Pons (tissue), 1 donor: ENCODE measurements around the gene KIF4B.
"Not testable (repeated sequence)": the region's sequence is repeated elsewhere in the genome, so short reads cannot be mapped to it uniquely, and the experiment has no call there.

ENCODE experiments used
- DNase-seq: peaks from one replicate; pipeline ENCODE4 v3.0.0-alpha.2; 2016; ENCODE audit warnings: low spot score

The KIF4B gene

DNA sequence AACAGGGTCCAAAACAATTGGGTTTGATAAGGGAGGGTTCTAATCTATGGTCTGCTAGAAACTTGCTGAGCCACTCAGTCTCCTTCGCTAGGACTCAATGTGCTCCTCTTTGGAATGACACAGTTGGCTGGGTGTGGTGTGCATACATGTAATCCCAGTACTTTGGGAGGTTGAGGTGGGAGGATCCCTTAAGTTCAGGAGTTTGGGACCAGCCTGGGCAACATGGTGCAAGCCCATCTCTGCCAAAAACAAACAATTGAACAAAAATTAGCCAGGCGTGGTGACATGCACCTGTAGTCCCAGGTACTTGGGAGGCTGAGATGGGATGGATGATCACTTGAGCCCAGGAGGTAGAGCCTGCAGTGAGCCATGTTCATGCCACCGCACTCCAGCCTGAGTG lies 2.7 kb upstream of the KIF4B start:
- DNase-seq: no peak

DNA sequence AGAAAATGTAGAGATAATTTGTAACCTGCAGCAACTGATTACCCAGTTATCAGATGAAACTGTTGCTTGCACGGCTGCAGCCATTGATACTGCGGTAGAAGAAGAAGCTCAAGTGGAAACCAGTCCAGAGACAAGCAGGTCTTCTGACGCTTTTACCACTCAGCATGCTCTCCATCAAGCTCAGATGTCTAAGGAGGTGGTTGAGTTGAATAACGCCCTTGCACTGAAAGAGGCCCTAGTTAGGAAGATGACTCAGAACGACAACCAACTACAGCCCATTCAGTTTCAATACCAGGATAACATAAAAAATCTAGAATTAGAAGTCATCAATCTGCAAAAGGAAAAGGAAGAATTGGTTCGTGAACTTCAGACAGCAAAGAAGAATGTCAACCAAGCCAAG lies 1.7 kb downstream of the KIF4B start:
- DNase-seq: no peak

DNA sequence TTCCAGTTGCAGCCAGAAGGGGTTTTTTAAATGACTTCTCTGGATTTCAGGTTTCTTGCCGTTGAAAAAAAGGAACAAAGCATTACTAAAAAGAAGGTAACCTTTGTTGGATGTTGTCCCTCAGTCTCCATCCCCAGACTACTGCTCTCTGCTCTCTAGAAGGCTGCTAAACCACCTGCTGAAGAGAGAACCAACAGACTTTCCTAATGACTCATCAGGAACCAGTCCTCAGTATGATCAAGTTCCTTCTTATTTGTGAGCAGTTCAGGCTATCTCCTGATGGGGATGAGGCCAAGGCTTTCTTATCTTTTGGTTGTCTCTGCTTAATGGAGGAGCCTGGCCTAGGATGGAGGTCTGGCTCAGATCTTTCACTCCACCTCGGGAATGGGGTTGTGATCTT lies 4.1 kb downstream of the KIF4B start:
- DNase-seq: no peak

- no peak for DNase-seq
Measured at GRCh38 chr5:155019601-155020226, 6.2 kb downstream of the KIF4B start.

- DNase-seq: no peak
Measured at GRCh38 chr5:155021842-155022241, 8.3 kb downstream of the KIF4B start.

GRCh38 chr5:155023320-155023719 lies 9.8 kb downstream of the KIF4B start:
- DNase-seq: no peak

DNA sequence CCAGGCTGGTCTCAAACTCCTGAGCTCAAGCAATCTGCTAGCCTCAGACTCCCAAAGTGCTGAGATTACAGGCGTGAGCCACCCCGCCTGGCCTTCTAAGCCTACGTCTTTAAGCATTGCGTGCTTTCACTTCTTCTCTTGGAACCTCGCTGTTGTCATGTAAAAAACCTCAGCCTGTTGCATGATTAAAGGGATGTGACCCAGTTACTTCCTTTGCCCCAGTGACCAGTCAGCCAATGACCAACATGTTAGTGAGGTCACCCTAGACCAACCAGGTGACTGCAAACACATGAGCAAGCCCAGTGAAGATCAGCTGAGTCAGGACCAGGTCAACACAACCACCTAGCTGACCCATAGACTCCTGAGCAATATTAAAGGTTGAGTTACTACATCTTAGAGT lies 10.5 kb downstream of the KIF4B start:
- peak; percentile 12 for DNase-seq

DNA sequence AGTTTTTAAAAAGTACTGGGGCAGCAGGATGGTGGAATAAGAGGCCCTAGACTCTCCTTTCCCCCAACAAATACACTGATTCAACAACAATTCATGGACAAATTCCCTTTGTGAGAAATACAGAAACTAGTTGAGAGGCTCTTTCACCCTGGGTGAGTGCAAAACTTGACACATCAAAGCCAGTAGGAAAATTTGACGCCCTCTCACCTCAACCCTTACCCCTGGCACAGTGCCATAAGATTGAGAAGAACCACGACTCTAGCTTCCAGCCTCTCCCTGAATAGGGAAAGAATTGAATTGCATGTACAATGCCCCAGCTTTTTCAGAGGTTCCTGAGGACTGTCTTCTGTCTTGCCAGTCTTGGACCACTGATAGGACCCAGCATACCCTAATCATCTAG lies 12.3 kb downstream of the KIF4B start:
- DNase-seq: no peak

DNA sequence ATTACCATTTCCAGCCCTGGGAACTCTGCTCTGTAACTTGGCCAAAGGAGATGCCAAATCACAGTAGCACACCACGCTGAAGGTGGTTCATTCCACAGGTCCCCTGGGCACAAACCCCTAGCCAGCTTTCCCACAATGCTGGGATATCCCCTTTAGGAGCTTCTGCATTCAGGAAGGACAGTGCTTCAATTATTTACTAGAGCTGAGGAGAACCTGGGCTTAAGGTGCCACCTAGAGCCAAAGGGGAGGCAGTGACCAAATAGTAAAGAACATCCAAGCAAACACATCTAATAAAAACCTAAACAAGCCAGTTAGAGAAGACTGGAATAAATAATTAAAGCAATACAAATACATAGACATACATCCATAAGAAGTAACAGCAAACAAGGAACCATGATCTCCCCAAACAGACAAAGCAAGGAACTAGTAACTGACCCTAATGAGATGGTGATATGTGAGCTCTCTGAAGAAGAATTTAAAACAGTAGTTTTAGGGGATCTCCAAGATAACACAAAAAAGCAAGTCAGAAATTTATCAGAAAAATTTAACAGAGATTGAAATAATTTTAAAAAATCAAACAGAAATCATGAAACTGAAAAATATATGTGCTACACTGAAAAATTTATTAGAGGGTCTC lies 14.6 kb downstream of the KIF4B start:
- DNase-seq: no peak

GRCh38 chr5:155029240-155029639 lies 15.7 kb downstream of the KIF4B start:
- DNase-seq: no peak

DNA sequence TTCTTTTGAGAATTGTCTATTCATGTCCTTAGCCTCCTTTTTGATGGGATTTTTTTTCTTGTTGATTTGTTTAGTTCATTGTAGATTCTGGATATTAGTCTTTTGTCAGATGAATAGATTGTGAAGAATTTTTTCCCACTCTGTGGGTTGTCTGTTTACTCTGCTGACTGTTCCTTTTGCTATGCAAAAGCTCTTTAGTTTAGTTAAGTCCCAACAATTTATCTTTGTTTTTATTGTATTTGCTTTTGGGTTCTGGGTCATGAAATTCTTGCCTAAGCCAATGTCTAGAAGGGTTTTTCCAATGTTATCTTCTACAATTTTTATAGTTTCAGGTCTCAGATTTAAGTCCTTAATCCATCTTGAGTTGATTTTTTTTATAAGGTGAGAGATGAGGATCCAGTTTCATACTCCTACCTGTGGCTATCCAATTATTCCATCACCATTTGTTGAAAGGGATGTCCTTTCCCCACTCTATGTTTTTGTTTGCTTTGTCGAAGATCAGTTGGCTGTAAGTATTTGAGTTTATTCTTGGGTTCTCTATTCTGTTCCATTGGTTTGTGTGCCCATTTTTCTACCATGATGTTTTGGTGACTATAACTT lies 20.7 kb downstream of the KIF4B start:
- not testable (repeated sequence) for DNase-seq

GRCh38 chr5:155035087-155035486 lies 21.5 kb downstream of the KIF4B start:
- DNase-seq: not testable (repeated sequence)

DNA sequence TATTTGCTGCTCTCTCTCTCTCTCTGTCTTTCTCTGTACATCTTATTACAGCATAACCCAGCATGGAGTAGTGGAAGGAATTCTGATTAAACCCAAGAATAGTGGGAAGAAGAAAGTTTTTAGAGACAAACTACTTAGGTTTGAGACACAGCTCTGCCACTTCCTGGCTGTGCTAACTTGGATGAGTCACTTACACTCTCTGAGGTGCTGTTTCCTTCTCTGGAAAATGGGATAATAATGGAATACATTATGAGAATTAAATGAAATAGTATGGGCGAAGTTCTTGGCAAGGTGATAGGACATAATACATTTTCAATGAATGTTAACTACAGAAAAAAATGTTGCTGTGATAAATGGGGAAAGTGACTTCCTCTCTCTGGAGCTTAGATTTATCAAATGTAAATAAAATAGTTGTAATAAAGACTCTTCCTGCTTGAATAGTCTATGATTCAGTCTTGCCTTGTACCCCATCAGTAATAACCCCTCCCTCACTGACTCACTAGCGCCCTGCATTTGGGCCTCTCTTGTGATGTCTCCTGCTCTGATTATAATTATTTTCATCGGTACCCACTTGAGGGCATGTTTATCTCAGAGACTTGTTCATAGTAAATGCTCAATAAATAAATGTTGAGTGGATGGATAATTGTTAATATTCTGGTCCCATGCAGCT lies 27.6 kb downstream of the KIF4B start:
- no peak for DNase-seq

- DNase-seq: no peak
Measured at GRCh38 chr5:155044591-155044990, 31.0 kb downstream of the KIF4B start.

GRCh38 chr5:155046591-155046990 lies 33.0 kb downstream of the KIF4B start:
- no peak for DNase-seq

DNA sequence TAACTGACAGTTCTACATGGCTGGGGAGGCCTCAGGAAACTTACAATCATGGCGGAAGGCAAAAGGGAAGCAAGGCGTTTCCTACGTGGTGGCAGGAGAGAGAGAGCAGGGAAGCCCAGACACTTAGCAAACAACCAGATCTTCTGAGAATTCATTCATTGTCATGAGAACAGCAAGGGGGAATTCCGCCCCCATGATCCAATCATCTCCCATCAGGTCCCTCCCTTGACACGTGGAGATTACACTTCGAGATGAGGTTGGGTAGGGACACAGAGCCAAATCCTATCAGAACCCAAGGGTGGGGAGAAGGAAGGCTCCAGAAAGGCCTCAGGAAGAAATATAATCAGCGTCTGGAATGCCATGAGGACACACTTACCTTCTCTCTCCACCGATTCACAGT lies 34.3 kb downstream of the KIF4B start:
- DNase-seq: no peak

DNA sequence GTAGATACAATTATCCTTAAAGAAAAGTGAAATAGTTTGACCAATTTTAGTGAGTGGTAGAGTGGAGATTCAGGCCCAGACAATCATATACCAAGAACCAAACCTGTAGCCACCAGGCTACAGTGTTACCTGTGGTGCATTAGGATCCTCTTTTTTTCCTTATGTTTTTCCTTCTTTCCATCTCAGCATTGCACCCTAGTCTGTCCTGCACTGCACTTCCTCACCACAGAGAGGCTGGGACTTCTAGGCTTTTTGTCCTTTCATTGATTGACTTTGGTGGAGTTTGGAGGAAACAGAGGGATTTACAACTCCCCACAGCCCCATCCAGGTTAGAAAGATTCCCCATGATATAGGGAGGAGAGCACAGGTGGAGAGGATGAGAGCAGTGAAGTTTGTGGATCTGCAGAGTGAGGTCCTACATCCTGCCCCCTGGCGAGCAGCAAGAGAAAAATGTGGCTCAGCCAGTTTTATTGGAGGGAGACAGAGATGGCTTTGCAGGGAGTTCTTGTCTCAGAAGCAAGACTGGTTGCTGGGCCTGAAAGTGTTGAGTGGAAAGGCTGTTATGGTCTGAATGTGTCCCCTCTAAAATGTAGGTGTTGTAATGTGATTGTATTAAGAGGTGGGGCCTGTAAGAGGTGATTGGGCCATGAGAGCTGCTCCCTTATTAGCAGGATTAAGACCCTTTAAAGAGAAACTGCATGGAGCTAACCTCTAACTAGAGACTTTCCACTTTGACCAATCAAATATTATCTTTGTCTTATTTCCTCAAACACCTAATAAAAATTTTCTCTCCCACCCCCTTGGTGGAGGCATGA lies 36.2 kb downstream of the KIF4B start:
- DNase-seq: no peak

DNA sequence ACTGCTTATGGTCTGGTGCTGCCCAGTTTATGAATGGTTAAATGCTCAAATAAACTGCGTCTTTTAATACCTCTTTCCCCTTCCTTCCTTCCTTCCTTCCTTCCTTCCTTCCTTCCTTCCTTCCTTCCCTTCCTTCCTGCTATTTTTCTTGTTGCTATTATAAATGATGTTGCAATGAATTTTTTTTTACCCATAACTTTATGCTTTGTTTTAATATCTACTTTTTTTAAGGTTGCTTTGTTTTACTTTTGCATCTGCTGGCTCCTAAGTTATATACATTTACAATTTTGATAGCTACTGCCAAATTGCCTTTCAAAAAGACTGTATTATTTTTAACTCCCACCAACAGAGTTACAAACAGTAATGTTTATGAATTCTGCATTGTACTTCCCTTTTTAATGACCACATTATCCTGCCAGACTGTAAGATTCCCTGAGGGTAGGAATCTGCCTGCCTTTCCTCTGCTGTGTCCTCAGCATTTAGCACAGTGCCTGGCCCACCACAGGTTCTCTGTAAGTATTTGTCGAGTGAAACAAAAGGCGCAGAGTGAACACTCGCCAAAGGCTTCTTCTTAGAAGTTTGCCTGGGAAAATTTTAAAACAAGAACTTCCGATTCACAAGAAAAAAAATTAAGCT lies 36.9 kb downstream of the KIF4B start:
- no peak for DNase-seq

DNA sequence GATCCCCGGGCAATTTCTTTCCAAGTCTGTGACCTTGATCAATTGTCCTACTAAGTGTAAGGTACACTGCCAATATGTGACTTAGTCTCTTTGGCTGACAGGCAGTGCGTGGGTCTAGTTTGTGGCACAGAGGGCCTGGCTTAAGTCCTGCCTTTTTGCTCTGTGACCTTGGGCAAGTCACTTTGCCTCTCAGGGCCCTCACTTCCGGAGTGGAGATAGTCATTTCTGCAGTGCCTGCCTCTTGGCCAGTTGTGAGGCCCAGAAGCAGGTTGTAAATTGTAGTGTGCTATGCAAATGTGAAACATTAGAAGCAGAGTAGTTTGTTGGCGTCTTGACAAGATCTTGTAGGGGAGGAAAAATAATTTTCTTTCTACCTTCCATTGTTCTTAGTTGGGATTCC lies 39.0 kb downstream of the KIF4B start:
- DNase-seq: no peak

- DNase-seq: no peak
Measured at GRCh38 chr5:155053501-155053900, 39.9 kb downstream of the KIF4B start.

- no peak for DNase-seq
Measured at GRCh38 chr5:155056644-155057269, 43.2 kb downstream of the KIF4B start.
